ENCODE data around the gene PPM1H.

DNA sequence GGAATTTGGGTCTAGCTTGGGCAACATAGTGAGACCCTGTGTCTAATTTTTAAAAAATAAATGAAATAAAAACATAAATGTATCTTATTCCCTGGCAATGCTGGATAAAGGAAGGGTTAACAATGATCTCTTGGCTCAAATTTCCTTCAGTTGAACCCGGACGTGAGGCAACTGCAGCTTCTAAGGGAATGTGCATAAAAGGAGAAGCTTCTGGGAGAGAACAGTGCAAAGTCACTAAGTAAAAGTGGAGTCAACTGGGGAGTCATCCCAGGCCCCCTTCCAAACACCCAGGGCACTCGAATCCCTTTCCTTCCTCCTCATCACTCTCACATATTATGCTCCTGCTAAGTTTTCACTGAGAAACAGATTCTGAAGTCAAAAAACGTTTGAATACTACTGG lies 147.3 kb downstream of the PPM1H start:
- TF ChIP-seq POLR2A (IDR thresholded peaks at IDR 0.05) = no peak
- TF ChIP-seq, protein P1, sequence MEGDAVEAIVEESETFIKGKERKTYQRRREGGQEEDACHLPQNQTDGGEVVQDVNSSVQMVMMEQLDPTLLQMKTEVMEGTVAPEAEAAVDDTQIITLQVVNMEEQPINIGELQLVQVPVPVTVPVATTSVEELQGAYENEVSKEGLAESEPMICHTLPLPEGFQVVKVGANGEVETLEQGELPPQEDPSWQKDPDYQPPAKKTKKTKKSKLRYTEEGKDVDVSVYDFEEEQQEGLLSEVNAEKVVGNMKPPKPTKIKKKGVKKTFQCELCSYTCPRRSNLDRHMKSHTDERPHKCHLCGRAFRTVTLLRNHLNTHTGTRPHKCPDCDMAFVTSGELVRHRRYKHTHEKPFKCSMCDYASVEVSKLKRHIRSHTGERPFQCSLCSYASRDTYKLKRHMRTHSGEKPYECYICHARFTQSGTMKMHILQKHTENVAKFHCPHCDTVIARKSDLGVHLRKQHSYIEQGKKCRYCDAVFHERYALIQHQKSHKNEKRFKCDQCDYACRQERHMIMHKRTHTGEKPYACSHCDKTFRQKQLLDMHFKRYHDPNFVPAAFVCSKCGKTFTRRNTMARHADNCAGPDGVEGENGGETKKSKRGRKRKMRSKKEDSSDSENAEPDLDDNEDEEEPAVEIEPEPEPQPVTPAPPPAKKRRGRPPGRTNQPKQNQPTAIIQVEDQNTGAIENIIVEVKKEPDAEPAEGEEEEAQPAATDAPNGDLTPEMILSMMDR (IDR thresholded peaks at IDR 0.05) = no peak
